Stomach smooth muscle (tissue), 2 donors: ENCODE measurements around the gene LPP.
"Not testable (repeated sequence)": the region's sequence is repeated elsewhere in the genome, so short reads cannot be mapped to it uniquely, and the experiment has no call there.

Experiments used
- H3K27ac ChIP-seq: one replicate; pipeline ENCODE4 v1.7.0; 2013; ENCODE audit warnings: mild to moderate bottlenecking, low read length, inconsistent platforms
- H3K27me3 ChIP-seq, 2 donors: one replicate each; pipeline ENCODE4 v1.7.0; 2013; ENCODE audit warnings: low read length in 2 of 2; ENCODE audit not compliant: insufficient read depth in 2 of 2, control insufficient read depth in 1 of 2
- H3K36me3 ChIP-seq, 2 donors: one replicate each; pipeline ENCODE4 v1.7.0; 2013; ENCODE audit warnings: low read length in 2 of 2; ENCODE audit not compliant: control insufficient read depth in 2 of 2, insufficient read depth in 2 of 2
- H3K4me1 ChIP-seq: one replicate; pipeline ENCODE4 v1.7.0; 2013; ENCODE audit warnings: low read length; ENCODE audit not compliant: control insufficient read depth, insufficient read depth
- H3K4me3 ChIP-seq, 2 donors: one replicate each; pipeline ENCODE4 v1.7.0; 2013; ENCODE audit warnings: low read length in 2 of 2
- H3K9ac ChIP-seq, 2 donors: one replicate each; pipeline ENCODE4 v1.7.0; 2013; ENCODE audit warnings: low read length in 2 of 2, mild to moderate bottlenecking in 1 of 2
- H3K9me3 ChIP-seq, 2 donors: one replicate each; pipeline ENCODE4 v1.7.0; 2013; ENCODE audit warnings: low read length in 2 of 2; ENCODE audit not compliant: control insufficient read depth in 2 of 2
- donor health status: healthy.
- donor health status: Pancreatic carcinoma.

LPP gene

DNA sequence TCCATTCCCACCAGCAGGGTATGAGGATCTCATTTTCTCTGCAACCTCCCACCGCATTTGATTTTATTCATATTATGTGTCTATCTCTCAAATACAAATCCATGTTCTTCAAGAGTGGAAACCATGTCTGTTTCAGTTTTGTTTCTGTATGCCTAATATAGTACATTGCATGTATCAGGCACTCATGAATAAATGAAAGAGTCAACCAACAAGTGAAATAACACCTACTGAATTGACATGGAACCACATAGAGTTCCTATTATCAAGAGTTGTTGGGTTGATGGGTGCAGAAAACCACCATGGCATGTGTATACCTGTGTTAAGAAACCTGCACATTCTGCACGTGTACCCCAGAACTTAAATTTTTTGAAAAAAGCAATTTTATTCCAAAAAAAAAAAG is 466.8 kb downstream of the LPP start:
- no peak overlapping the region for H3K27ac ChIP-seq
- H3K4me3 ChIP-seq: no peak overlapping the region
- no peaks in the 10 kb centered on the region for H3K9me3 ChIP-seq
- no peak overlapping the region for H3K9ac ChIP-seq
- peaks cover 5% of the 10 kb centered on the region for H3K4me1 ChIP-seq
- H3K36me3 ChIP-seq: no peaks in the 10 kb centered on the region
- H3K27me3 ChIP-seq: no peaks in the 10 kb centered on the region

DNA sequence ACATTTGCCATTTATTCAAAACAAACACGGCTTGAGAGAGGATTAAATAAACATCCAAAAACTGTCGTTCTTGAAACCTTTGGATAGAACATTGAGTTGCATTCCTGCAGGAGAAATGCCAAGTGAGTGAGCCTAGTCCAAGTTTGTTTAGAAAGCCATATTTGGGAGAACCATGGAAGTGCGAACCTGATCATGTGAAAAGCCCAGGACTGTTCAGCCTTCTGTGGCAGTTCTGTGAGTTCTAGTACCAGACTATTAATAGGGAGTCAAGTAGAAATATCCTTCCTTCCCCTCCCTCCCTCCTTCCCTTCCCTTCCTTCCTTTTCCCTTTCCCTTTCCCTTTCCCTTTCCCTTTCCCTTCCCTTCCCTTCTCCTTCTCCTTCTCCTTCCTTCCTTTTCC is 470.4 kb downstream of the LPP start:
- H3K9me3 ChIP-seq: no peaks in the 10 kb centered on the region
- H3K9ac ChIP-seq: peak overlapping the region in 1 of 2 donors; percentile 37
- no peaks in the 10 kb centered on the region for H3K27me3 ChIP-seq
- no peak overlapping the region for H3K4me3 ChIP-seq
- peaks cover 3% of the 10 kb centered on the region for H3K4me1 ChIP-seq
- peaks cover 0 to 3% of the 10 kb centered on the region in 2 donors for H3K36me3 ChIP-seq
- H3K27ac ChIP-seq: peak overlapping the region; percentile 41

DNA sequence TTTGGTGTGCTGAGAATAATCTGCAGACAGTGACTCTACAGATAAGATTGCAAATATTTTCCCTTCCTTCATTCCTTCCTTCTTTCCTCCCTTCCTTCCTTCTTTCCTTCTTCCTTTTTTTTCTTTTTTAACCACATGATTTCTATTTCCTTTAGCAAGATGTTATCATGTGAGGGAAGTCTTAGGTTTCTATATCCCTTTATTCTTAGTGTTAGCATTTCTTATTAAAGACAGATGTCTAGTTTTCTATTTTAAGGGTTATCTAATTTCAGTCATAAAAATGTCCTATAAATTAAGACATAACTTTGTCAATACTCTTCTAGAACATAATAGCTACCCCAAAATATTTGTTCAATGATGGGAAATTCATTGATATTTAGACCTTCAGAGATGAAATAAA is 470.9 kb downstream of the LPP start:
- H3K36me3 ChIP-seq: peaks cover 0 to 3% of the 10 kb centered on the region in 2 donors
- no peaks in the 10 kb centered on the region for H3K27me3 ChIP-seq
- H3K9me3 ChIP-seq: no peaks in the 10 kb centered on the region
- peak overlapping the region; percentile 41 for H3K27ac ChIP-seq
- no peak overlapping the region for H3K4me3 ChIP-seq
- peaks cover 3% of the 10 kb centered on the region for H3K4me1 ChIP-seq
- peak overlapping the region in 1 of 2 donors; percentile 37 for H3K9ac ChIP-seq

DNA sequence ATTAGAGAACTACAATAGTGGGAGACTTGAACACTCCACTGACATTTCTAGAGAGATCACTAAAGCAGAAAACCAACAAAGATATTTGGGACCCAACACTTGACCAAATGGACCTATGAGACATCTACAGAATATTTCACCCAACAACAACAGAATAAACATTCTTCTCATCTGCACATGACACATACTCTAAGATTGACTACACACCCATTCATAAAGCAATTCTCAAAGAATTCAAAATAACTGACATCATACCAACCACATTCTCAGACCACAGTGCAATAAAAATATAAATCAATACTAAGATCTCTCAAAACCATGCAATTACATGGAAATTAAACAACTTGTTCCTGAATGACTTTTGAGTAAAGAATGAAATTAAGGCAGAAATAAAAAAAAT is 473.7 kb downstream of the LPP start:
- H3K27me3 ChIP-seq: no peaks in the 10 kb centered on the region
- no peak overlapping the region for H3K27ac ChIP-seq
- H3K4me3 ChIP-seq: no peak overlapping the region
- H3K4me1 ChIP-seq: peaks cover 3% of the 10 kb centered on the region
- H3K36me3 ChIP-seq: peaks cover 0 to 3% of the 10 kb centered on the region in 2 donors
- H3K9ac ChIP-seq: no peak overlapping the region
- H3K9me3 ChIP-seq: no peaks in the 10 kb centered on the region

DNA sequence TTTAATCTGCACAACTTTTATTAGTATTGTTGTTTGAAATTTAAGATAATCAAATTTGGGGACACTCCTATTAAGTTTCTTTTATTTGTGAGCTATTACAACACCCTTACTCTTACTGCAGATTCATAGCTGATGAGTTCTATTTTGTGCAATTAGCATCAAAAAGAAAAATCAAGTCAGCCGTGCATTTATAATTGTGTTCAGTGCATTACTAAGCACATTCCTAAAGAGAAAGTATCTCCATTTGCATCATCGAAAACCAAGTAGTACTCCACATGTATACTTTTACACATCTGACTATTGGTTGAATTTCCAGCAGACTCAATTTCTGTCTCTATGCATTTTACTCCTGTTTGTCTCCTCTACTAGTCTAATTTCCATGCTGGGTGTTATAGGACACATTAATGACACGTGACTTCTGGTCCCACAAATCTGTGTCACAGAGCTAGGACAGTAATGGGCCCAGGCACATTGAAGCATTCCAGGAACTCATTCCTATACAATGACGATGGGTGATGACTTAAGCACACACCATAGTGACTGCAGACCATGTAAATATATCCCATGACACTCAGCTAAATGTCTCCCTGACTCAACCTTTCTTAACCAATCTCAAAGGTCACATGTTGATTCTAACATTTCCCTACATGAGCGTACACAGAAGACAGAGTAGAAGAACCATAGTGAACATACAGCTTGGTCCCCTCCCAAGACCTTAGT is 477.5 kb downstream of the LPP start:
- Histone ChIP-seq H3K4me3 (no peak overlapping the region), H3K4me1 (peaks cover 7% of the 10 kb centered on the region), H3K36me3 (peaks cover 2 to 3% of the 10 kb centered on the region in 2 donors), H3K27me3 (no peaks in the 10 kb centered on the region), H3K27ac (no peak overlapping the region), H3K9ac (no peak overlapping the region), H3K9me3 (no peaks in the 10 kb centered on the region)

DNA sequence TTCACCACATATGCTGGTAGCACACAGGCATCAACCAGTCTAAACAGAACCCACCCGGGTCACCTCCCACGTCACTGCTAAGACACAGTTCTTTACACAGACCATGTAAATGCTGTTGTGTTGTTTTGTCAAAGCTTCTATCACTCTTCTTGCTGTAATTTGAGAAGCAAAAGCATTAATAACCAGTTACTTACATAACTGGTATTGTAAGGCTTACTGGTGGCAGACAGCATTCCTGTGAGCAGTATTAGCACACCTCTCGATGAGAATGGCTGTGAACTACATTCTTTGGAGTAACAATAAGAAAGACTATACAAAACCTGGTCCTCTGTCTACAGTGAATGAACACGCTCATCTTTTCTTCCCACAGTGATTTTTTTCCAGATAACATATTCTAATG is 479.2 kb downstream of the LPP start:
- Histone ChIP-seq H3K4me3 (no peak overlapping the region), H3K9me3 (no peaks in the 10 kb centered on the region), H3K27me3 (no peaks in the 10 kb centered on the region), H3K9ac (no peak overlapping the region), H3K4me1 (peaks cover 7% of the 10 kb centered on the region), H3K27ac (no peak overlapping the region), H3K36me3 (peaks cover 0 to 2% of the 10 kb centered on the region in 2 donors)

DNA sequence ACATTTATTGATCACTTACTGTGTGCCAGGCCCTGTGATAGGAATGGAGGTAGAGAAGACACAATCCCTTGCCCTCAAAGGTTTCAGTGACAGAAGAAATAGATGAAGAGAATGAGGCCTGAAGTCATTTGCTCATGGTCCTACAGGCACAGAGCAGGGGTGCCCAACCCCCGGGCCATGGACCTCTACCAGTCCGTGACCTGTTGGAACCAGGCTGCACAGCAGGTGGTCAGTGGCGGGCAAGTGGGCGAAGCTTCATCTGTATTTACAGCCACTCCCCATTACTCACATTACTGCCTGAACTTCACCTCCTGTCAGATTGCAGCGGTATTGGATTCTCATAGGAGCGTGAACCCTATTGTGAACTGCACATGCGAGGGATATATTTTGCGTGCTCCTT is 480.3 kb downstream of the LPP start:
- Histone ChIP-seq H3K4me1 (peaks cover 7% of the 10 kb centered on the region), H3K27ac (no peak overlapping the region), H3K9ac (no peak overlapping the region)

DNA sequence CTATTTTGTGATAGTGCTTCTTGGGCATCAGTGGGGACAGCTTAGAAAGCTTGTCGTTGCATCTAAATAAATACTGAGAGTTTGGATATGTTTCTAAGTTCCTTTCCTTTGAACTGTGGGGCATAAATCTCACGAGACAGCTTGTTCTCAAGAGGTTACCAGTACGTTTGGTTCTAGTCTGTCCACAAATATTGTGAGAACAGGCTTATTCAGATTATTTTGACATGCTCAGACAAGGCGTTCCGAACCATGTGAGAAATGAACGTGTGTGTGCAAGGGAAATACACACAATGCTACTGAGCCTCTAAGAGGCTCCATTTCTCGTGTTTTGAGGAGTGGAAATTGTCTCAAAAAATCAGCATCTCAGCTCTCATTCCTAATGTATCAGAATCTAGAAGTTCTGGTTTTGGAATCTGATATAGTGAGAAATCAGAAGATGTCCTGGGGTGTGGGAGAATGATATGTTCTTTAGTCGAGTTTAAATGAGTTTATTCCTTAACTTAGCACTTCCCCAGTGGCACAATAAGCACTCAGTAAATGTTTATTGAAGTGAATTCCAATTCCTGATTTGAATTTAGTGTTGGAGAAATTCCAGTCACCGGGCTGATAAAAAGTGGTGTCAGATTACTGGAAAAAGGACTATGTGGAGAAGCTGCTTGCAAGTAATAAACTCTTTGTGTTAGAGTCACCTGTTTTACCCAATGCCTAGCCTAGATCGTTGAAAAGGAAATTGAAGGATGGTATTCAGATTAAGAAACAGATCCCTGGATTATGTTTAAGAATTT is 481.5 kb downstream of the LPP start:
- Histone ChIP-seq H3K27ac (no peak overlapping the region), H3K4me1 (peaks cover 7% of the 10 kb centered on the region), H3K4me3 (no peak overlapping the region), H3K9me3 (no peaks in the 10 kb centered on the region), H3K27me3 (no peaks in the 10 kb centered on the region), H3K36me3 (peaks cover 0 to 2% of the 10 kb centered on the region in 2 donors), H3K9ac (no peak overlapping the region)

More for the DNA sequence above, 480.3 kb downstream of the LPP start:
- no peaks in the 10 kb centered on the region for H3K27me3 ChIP-seq
- H3K9me3 ChIP-seq: no peaks in the 10 kb centered on the region
- H3K36me3 ChIP-seq: peaks cover 0 to 2% of the 10 kb centered on the region in 2 donors
- no peak overlapping the region for H3K4me3 ChIP-seq

DNA sequence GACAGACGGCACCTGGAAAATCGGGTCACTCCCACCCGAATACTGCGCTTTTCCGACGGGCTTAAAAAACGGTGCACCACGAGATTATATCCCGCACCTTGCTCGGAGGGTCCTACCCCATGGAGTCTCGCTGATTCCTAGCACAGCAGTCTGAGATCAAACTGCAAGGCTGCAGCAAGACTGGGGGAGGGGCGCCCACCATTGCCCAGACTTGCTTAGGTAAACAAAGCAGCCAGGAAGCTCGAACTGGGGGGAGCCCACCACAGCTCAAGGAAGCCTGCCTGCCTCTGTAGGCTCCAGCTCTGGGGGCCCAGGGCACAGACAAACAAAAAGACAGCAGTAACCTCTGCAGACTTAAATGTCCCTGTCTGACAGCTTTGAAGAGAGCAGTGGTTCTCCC is 482.3 kb downstream of the LPP start:
- H3K4me3 ChIP-seq, H3K36me3 ChIP-seq, H3K4me1 ChIP-seq, H3K9me3 ChIP-seq, H3K27me3 ChIP-seq, H3K27ac ChIP-seq, H3K9ac ChIP-seq: not testable (repeated sequence)

DNA sequence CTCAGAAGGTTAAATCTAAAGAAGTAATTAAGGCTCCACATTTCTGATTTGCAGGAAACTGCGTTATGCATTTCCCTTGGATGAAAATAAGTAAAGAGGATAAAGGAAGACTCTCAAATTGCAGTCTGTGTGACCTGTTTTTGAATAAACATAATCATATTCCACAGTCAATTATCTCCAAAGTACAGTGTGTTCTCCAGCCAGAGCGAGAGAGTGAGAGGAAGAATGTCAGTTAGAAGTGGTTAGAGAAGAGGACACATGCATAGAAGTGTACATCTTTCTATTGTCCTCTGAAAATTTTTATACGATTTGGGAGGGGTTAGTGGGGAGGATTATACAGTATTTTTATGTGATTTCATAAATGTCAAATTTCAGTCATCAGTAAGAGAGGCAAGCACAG is 487.1 kb downstream of the LPP start:
- H3K36me3 ChIP-seq: no peaks in the 10 kb centered on the region
- H3K9me3 ChIP-seq: no peaks in the 10 kb centered on the region
- H3K4me3 ChIP-seq: no peak overlapping the region
- no peak overlapping the region for H3K9ac ChIP-seq
- no peaks in the 10 kb centered on the region for H3K4me1 ChIP-seq
- H3K27me3 ChIP-seq: no peaks in the 10 kb centered on the region
- no peak overlapping the region for H3K27ac ChIP-seq

DNA sequence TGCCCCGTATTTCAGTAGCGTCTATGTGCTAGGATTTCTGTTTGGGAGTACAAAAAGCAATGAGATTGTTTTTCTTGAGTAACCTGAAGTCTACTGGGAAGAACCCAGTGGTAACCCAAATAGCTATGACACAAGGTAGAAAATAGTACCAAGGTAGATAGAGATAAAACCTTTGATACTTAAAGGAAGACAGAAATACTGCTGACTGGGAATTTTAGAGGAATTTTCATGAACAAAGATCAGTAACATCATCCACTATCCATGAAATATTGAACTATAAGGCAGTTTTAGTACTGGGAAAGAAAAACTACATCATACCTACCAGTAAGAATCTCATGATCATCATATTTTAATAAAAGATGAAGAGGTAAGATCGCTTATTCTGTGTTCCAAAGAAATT is 489.8 kb downstream of the LPP start:
- Histone ChIP-seq H3K9ac (no peak overlapping the region), H3K27ac (no peak overlapping the region), H3K4me3 (no peak overlapping the region), H3K27me3 (no peaks in the 10 kb centered on the region), H3K36me3 (peaks cover 0 to 2% of the 10 kb centered on the region in 2 donors), H3K4me1 (peaks cover under 1% of the 10 kb centered on the region), H3K9me3 (no peaks in the 10 kb centered on the region)
